H1 (cell line): ENCODE data around the gene SPACA5B. TPM values are rescaled to one million over a fixed set of nuclear protein-coding genes. Genes with fewer than 3 reads are reported as not detected.

Source experiments
- CTCF ChIA-PET: fragments of 300-600 bp; sonication (Branson Sonifier 250); formaldehyde crosslinking; loops from one replicate; lab custom pipeline; 2021; ENCODE audit not compliant: partially characterized antibody; lab: Charles Lee
- POLR2A ChIA-PET: fragments of 300-600 bp; sonication (Branson Sonifier 250); formaldehyde crosslinking; loops from one replicate; lab custom pipeline; 2021; ENCODE audit warnings: inconsistent platforms; ENCODE audit not compliant: partially characterized antibody; lab: Charles Lee
- DNase-seq, 2 experiments: peaks; one replicate each; pipeline versions ENCODE4 v3.0.0 to v3.0.0-alpha.2; 2010 to 2022; ENCODE audit warnings: low spot score in 2 of 2, low read depth in 1 of 2, mixed read lengths in 1 of 2
- FAIRE-seq: peaks from 2 replicates; lab custom pipeline; 2011; peaks lifted over from hg19 to GRCh38; lab: Jason Lieb, UNC
- H2AFZ ChIP-seq: 2 replicates; pipeline ENCODE4 v1.8.1; 2012; ENCODE audit warnings: low read length, inconsistent platforms
- H2AK5ac ChIP-seq: 2 replicates; pipeline ENCODE4 v1.6.1; 2013; ENCODE audit warnings: low read depth, low read length
- H2BK120ac ChIP-seq: replicated peaks from 2 replicates; pipeline ENCODE3; 2013; ENCODE audit warnings: low read depth, low read length, inconsistent platforms
- H2BK12ac ChIP-seq: 2 replicates; pipeline ENCODE4 v1.6.1; 2013; ENCODE audit warnings: low read depth, low read length
- H2BK15ac ChIP-seq: 2 replicates; pipeline ENCODE4 v1.6.1; 2013; ENCODE audit warnings: low read length
- H2BK20ac ChIP-seq: 2 replicates; pipeline ENCODE4 v1.6.1; 2013; ENCODE audit warnings: low read length
- H2BK5ac ChIP-seq: 2 replicates; pipeline ENCODE4 v1.6.1; 2013; ENCODE audit warnings: low read depth, low read length
- H3K14ac ChIP-seq: 2 replicates; pipeline ENCODE4 v1.6.1; 2013; ENCODE audit warnings: inconsistent platforms; ENCODE audit not compliant: insufficient read length
- H3K18ac ChIP-seq: 2 replicates; pipeline ENCODE4 v1.6.1; 2013; ENCODE audit warnings: low read length; ENCODE audit errors: extremely low read depth
- H3K23ac ChIP-seq: 2 replicates; pipeline ENCODE4 v1.6.1; 2013; ENCODE audit warnings: inconsistent platforms; ENCODE audit not compliant: insufficient read length
- H3K23me2 ChIP-seq: 2 replicates; pipeline ENCODE4 v1.6.1; 2013; ENCODE audit warnings: low read depth, low read length
- H3K27ac ChIP-seq: 2 replicates; pipeline ENCODE4 v1.6.1; 2011; ENCODE audit warnings: low read depth, low read length, inconsistent platforms
- H3K27me3 ChIP-seq, 4 experiments: replicated peaks in 1 of 4; 1 replicate in 1 of 4; 2 replicates in 3 of 4; pipeline versions ENCODE4 v1.6.1 to v1.8.1; 2011 to 2013; ENCODE audit warnings: low read length in 3 of 4, mild to moderate bottlenecking in 3 of 4, inconsistent platforms in 2 of 4, mixed read lengths in 2 of 4, moderate library complexity in 1 of 4; ENCODE audit not compliant: control insufficient read depth in 3 of 4, insufficient read depth in 3 of 4; ENCODE audit errors: extremely low read depth in 1 of 4
- H3K36me3 ChIP-seq, 4 experiments: 2 replicates each; pipeline versions ENCODE4 v1.6.1 to v1.8.1; 2011 to 2013; ENCODE audit warnings: mild to moderate bottlenecking in 4 of 4, low read length in 3 of 4, moderate library complexity in 2 of 4, control low read depth in 1 of 4, inconsistent platforms in 1 of 4; ENCODE audit not compliant: insufficient read depth in 4 of 4, control insufficient read depth in 2 of 4
- H3K4ac ChIP-seq: replicated peaks from 2 replicates; pipeline ENCODE3; 2013; ENCODE audit warnings: low read length, low read depth, mixed read lengths, inconsistent platforms; ENCODE audit not compliant: insufficient read length
- H3K4me1 ChIP-seq, 4 experiments: replicated peaks in 1 of 4; 1 replicate in 1 of 4; 2 replicates in 3 of 4; pipeline versions ENCODE4 v1.6.1 to v1.8.1; 2011 to 2013; ENCODE audit warnings: low read length in 3 of 4, inconsistent platforms in 2 of 4, mixed read lengths in 1 of 4; ENCODE audit not compliant: insufficient read depth in 4 of 4, control insufficient read depth in 3 of 4
- H3K4me2 ChIP-seq, 2 experiments: 2 replicates each; pipeline versions ENCODE4 v1.6.1 to v1.8.1; 2011 to 2013; ENCODE audit warnings: low read depth in 2 of 2, low read length in 2 of 2, control low read depth in 1 of 2, inconsistent platforms in 1 of 2, mild to moderate bottlenecking in 1 of 2; ENCODE audit not compliant: insufficient read depth in 1 of 2
- H3K4me3 ChIP-seq, 4 experiments: fragments of 200-600, 300-600 bp in 1 of 4; sonication (generic), shearing (Covaris generic), sonication (Bioruptor Twin) in 1 of 4; 2 replicates each; pipeline versions ENCODE4 v1.5.1 to v1.8.1; 2011 to 2016; ENCODE audit warnings: low read length in 4 of 4, low read depth in 3 of 4, control low read depth in 2 of 4, inconsistent platforms in 2 of 4, mild to moderate bottlenecking in 2 of 4, mixed read lengths in 1 of 4, moderate library complexity in 1 of 4; ENCODE audit not compliant: insufficient read depth in 2 of 4; ENCODE audit errors: extremely low read depth in 1 of 4
- H3K56ac ChIP-seq: replicated peaks from 2 replicates; pipeline ENCODE3; 2013; ENCODE audit warnings: low read depth, mild to moderate bottlenecking, mixed read lengths, low read length, inconsistent platforms; ENCODE audit not compliant: insufficient read length
- H3K79me1 ChIP-seq: 2 replicates; pipeline ENCODE4 v1.6.1; 2013; ENCODE audit warnings: low read depth, low read length, control low read depth
- H3K79me2 ChIP-seq, 2 experiments: 2 replicates each; pipeline versions ENCODE4 v1.6.1 to v1.8.1; 2012 to 2013; ENCODE audit warnings: low read length in 2 of 2, mild to moderate bottlenecking in 2 of 2, inconsistent platforms in 1 of 2; ENCODE audit not compliant: insufficient read depth in 2 of 2, control insufficient read depth in 1 of 2
- H3K9ac ChIP-seq, 4 experiments: replicated peaks in 1 of 4; 1 replicate in 1 of 4; 2 replicates in 3 of 4; pipeline versions ENCODE4 v1.6.1 to v1.8.1; 2011 to 2013; ENCODE audit warnings: low read depth in 3 of 4, low read length in 3 of 4, control low read depth in 2 of 4, mild to moderate bottlenecking in 2 of 4, moderate library complexity in 2 of 4, inconsistent platforms in 1 of 4; ENCODE audit errors: extremely low read depth in 1 of 4
- H3K9me3 ChIP-seq, 2 experiments: 2 replicates each; pipeline versions ENCODE4 v1.6.1 to v1.8.1; 2012 to 2013; ENCODE audit warnings: mild to moderate bottlenecking in 2 of 2, moderate library complexity in 2 of 2, control low read depth in 1 of 2, inconsistent platforms in 1 of 2, low read depth in 1 of 2, low read length in 1 of 2, mixed read lengths in 1 of 2; ENCODE audit not compliant: insufficient read depth in 2 of 2
- H4K20me1 ChIP-seq, 2 experiments: replicated peaks in 1 of 2; 2 replicates each; pipeline versions ENCODE3 to v1.8.1; 2011 to 2013; ENCODE audit warnings: inconsistent platforms in 2 of 2, low read length in 2 of 2, mild to moderate bottlenecking in 1 of 2; ENCODE audit not compliant: insufficient read depth in 2 of 2, control insufficient read depth in 1 of 2
- H4K5ac ChIP-seq: 2 replicates; pipeline ENCODE4 v1.6.1; 2013; ENCODE audit warnings: low read length, low read depth, mixed read lengths, inconsistent platforms; ENCODE audit not compliant: insufficient read length
- H4K8ac ChIP-seq: 2 replicates; pipeline ENCODE4 v1.8.0; 2013; ENCODE audit warnings: mild to moderate bottlenecking, moderate library complexity, low read length, inconsistent platforms; ENCODE audit not compliant: insufficient read depth; ENCODE audit errors: extremely low read depth
- H4K91ac ChIP-seq: replicated peaks from 2 replicates; pipeline ENCODE3; 2013; ENCODE audit warnings: low read length, mixed read lengths, inconsistent platforms; ENCODE audit not compliant: insufficient read length
- TEAD4 ChIP-seq: IDR thresholded peaks from 2 replicates; pipeline ENCODE4 v1.6.1; 2012; ENCODE audit warnings: low read depth, low read length, inconsistent platforms, mixed read lengths
- WGBS, 2 experiments: shearing (Covaris generic) in 1 of 2; methylation state at CpG; one replicate each; pipeline versions ENCODE4 v1.1.6 to v1.1.7; 2013 to 2015; ENCODE audit warnings: low lambda C conversion rate in 2 of 2, mixed read lengths in 2 of 2, inconsistent platforms in 1 of 2, low coverage in 1 of 2, missing lambda C conversion rate in 1 of 2; ENCODE audit not compliant: insufficient replicate concordance in 2 of 2, insufficient coverage in 1 of 2, insufficient read length in 1 of 2; ENCODE audit errors: extremely low coverage in 1 of 2, missing lambda C conversion rate in 1 of 2; 5-methylcytosine and 5-hydroxymethylcytosine counted together
- polyA plus RNA-seq, 7 experiments: library from polyadenylated mRNA; depleted of rRNA in 3 of 7; stranded (reverse) in 5 of 7; unstranded in 2 of 7; fragments of >200 nt in 5 of 7; fragments of 200-250 nt in 2 of 7; gene quantifications; 1 replicate in 5 of 7; 2 replicates in 1 of 7; 4 replicates in 1 of 7; pipeline versions ENCODE4 v1.2.1 to v1.2.3, GENCODE V29; 2011 to 2013; ENCODE audit warnings: missing spikeins in 2 of 7, mixed read lengths in 2 of 7
- total RNA-seq: library from RNA; stranded (reverse); fragmentation: NEBNext Ultra II Directional; extraction: Animal tissue kit (Norgen Biotek cat#: 25700); gene quantifications from 2 replicates; pipeline ENCODE4 v1.2.1, GENCODE V29; 2021

The SPACA5B gene
- total and polyA plus RNA-seq, 2 of the 8 experiments (the other 6 are each of a cell fraction or from before 2014, with no cell fraction given): not detected

- Histone ChIP-seq H3K79me2 (no peaks in the 10 kb centered on the region), H3K4ac (no peak overlapping the region), H2BK120ac (no peak overlapping the region), H3K14ac (no peak overlapping the region), H3K9me3 (no peaks in the 10 kb centered on the region), H2BK12ac (no peak overlapping the region), H3K23me2 (no peaks in the 10 kb centered on the region), H4K20me1 (no peaks in the 10 kb centered on the region), H3K23ac (no peak overlapping the region), H2BK20ac (no peak overlapping the region), H3K4me1 (no peaks in the 10 kb centered on the region), H4K5ac (no peak overlapping the region), H3K4me2 (no peak overlapping the region), H2BK15ac (no peak overlapping the region), H3K18ac (no peak overlapping the region), H3K4me3 (no peak overlapping the region), H3K27me3 (no peaks in the 10 kb centered on the region), H3K9ac (no peak overlapping the region), H3K56ac (no peak overlapping the region), H4K8ac (no peak overlapping the region), H3K79me1 (no peaks in the 10 kb centered on the region), H3K27ac (no peak overlapping the region), H3K36me3 (no peaks in the 10 kb centered on the region), H2BK5ac (no peak overlapping the region), H2AK5ac (no peak overlapping the region), H4K91ac (no peak overlapping the region), H2AFZ (no peak overlapping the region)
- POLR2A ChIA-PET: no interaction called here
- no peak for DNase-seq
- FAIRE-seq: no peak
- TF ChIP-seq TEAD4: no peak
- CTCF ChIA-PET: no interaction called here
- WGBS, 2 experiments: 97% methylated on average over 10 of the region's 10 CpGs; no CpG with 5 or more reads in 1 of the 2 experiments
These were observed 23.3 kb downstream of the SPACA5B start for GRCh38 chrX:48153769-48154168.
